ENCODE measurements around the gene LSM10. TPM values are rescaled to one million over a fixed set of nuclear protein-coding genes. Genes with fewer than 3 reads are reported as not detected.

The LSM10 gene
- total RNA-seq, 1 donor from 2014 or later: 55.3 TPM

GRCh38 chr1:36352910-36353878 lies 44.5 kb downstream of the LSM10 start:
- peaks cover 31% of the 10 kb centered on the region for H3K36me3 Mint-ChIP-seq (ENCODE audit: low read depth)
- H3K27ac Mint-ChIP-seq: no peak overlapping the region
- intact Hi-C loops (cut with micrococcal nuclease): no loop called here

GRCh38 chr1:36352125-36352909 lies 45.4 kb downstream of the LSM10 start:
- Mint-ChIP-seq H3K9me3 (no peaks in the 10 kb centered on the region), H3K27ac (peak overlapping the region; percentile 5), H3K27me3 (ENCODE audit: low read depth) (no peaks in the 10 kb centered on the region), H3K4me1 (ENCODE audit: low read depth) (peaks cover 10% of the 10 kb centered on the region), H3K36me3 (ENCODE audit: low read depth) (peaks cover 32% of the 10 kb centered on the region), H3K4me3 (ENCODE audit: low read depth) (no peak overlapping the region)
- DNase-seq (ENCODE audit: low spot score): no peak
- intact Hi-C loops (cut with micrococcal nuclease): no loop called here

More at GRCh38 chr1:36352910-36353878, 44.5 kb downstream of the LSM10 start:
- DNase-seq (ENCODE audit: low spot score): no peak
- no peaks in the 10 kb centered on the region for H3K27me3 Mint-ChIP-seq (ENCODE audit: low read depth)
- no peaks in the 10 kb centered on the region for H3K9me3 Mint-ChIP-seq
- H3K4me3 Mint-ChIP-seq (ENCODE audit: low read depth): no peak overlapping the region
- peaks cover 10% of the 10 kb centered on the region for H3K4me1 Mint-ChIP-seq (ENCODE audit: low read depth)

- H3K4me3 Mint-ChIP-seq (ENCODE audit: low read depth): no peak overlapping the region
- intact Hi-C loops (cut with micrococcal nuclease): no loop called here
- H3K27ac Mint-ChIP-seq: no peak overlapping the region
- H3K4me1 Mint-ChIP-seq (ENCODE audit: low read depth): peaks cover 10% of the 10 kb centered on the region
- H3K36me3 Mint-ChIP-seq (ENCODE audit: low read depth): peaks cover 32% of the 10 kb centered on the region
- no peaks in the 10 kb centered on the region for H3K9me3 Mint-ChIP-seq
- H3K27me3 Mint-ChIP-seq (ENCODE audit: low read depth): no peaks in the 10 kb centered on the region
- no peak for DNase-seq (ENCODE audit: low spot score)
Measured at GRCh38 chr1:36351227-36351977, 46.3 kb downstream of the LSM10 start.

- DNase-seq (ENCODE audit: low spot score): peak; percentile 18
- no peaks in the 10 kb centered on the region for H3K27me3 Mint-ChIP-seq (ENCODE audit: low read depth)
- peaks cover 29% of the 10 kb centered on the region for H3K36me3 Mint-ChIP-seq (ENCODE audit: low read depth)
- H3K4me3 Mint-ChIP-seq (ENCODE audit: low read depth): no peak overlapping the region
- H3K9me3 Mint-ChIP-seq: no peaks in the 10 kb centered on the region
- H3K27ac Mint-ChIP-seq: peak overlapping the region; percentile 20
- intact Hi-C loops (cut with micrococcal nuclease): no loop called here
- peaks cover 10% of the 10 kb centered on the region for H3K4me1 Mint-ChIP-seq (ENCODE audit: low read depth)
Measured at GRCh38 chr1:36350659-36351226, 47.0 kb downstream of the LSM10 start.

- Mint-ChIP-seq H3K4me1 (ENCODE audit: low read depth) (peaks cover 10% of the 10 kb centered on the region), H3K4me3 (ENCODE audit: low read depth) (no peak overlapping the region), H3K27me3 (ENCODE audit: low read depth) (no peaks in the 10 kb centered on the region), H3K36me3 (ENCODE audit: low read depth) (peaks cover 29% of the 10 kb centered on the region), H3K9me3 (no peaks in the 10 kb centered on the region), H3K27ac (peak overlapping the region; percentile 28)
- intact Hi-C loops (cut with micrococcal nuclease): no loop called here
- no peak for DNase-seq (ENCODE audit: low spot score)
Measured at GRCh38 chr1:36349839-36350238, 47.9 kb downstream of the LSM10 start.

GRCh38 chr1:36349241-36349671 lies 48.5 kb downstream of the LSM10 start:
- no peaks in the 10 kb centered on the region for H3K27me3 Mint-ChIP-seq (ENCODE audit: low read depth)
- peaks cover 10% of the 10 kb centered on the region for H3K4me1 Mint-ChIP-seq (ENCODE audit: low read depth)
- H3K36me3 Mint-ChIP-seq (ENCODE audit: low read depth): peaks cover 29% of the 10 kb centered on the region
- H3K4me3 Mint-ChIP-seq (ENCODE audit: low read depth): no peak overlapping the region
- no peak for DNase-seq (ENCODE audit: low spot score)
- intact Hi-C loops (cut with micrococcal nuclease): no loop called here
- no peaks in the 10 kb centered on the region for H3K9me3 Mint-ChIP-seq
- H3K27ac Mint-ChIP-seq: peak overlapping the region; percentile 28

GRCh38 chr1:36346741-36347370 lies 50.9 kb downstream of the LSM10 start:
- H3K36me3 Mint-ChIP-seq (ENCODE audit: low read depth): peaks cover 30% of the 10 kb centered on the region
- H3K4me1 Mint-ChIP-seq (ENCODE audit: low read depth): peaks cover 10% of the 10 kb centered on the region
- H3K27ac Mint-ChIP-seq: no peak overlapping the region
- intact Hi-C loops (cut with micrococcal nuclease): no loop called here
- H3K9me3 Mint-ChIP-seq: no peaks in the 10 kb centered on the region
- DNase-seq (ENCODE audit: low spot score): no peak
- H3K4me3 Mint-ChIP-seq (ENCODE audit: low read depth): no peak overlapping the region
- H3K27me3 Mint-ChIP-seq (ENCODE audit: low read depth): no peaks in the 10 kb centered on the region

GRCh38 chr1:36345353-36345752 lies 52.4 kb downstream of the LSM10 start:
- Mint-ChIP-seq H3K27me3 (ENCODE audit: low read depth) (no peaks in the 10 kb centered on the region), H3K27ac (no peak overlapping the region), H3K4me1 (ENCODE audit: low read depth) (peaks cover 2% of the 10 kb centered on the region), H3K4me3 (ENCODE audit: low read depth) (no peak overlapping the region), H3K36me3 (ENCODE audit: low read depth) (peaks cover 40% of the 10 kb centered on the region), H3K9me3 (no peaks in the 10 kb centered on the region)
- DNase-seq (ENCODE audit: low spot score): no peak
- intact Hi-C loops (cut with micrococcal nuclease): no loop called here

GRCh38 chr1:36344395-36344680 lies 53.4 kb downstream of the LSM10 start:
- H3K36me3 Mint-ChIP-seq (ENCODE audit: low read depth): peaks cover 40% of the 10 kb centered on the region
- no peak overlapping the region for H3K27ac Mint-ChIP-seq
- intact Hi-C loops (cut with micrococcal nuclease): no loop called here
- no peak for DNase-seq (ENCODE audit: low spot score)
- no peaks in the 10 kb centered on the region for H3K9me3 Mint-ChIP-seq
- H3K27me3 Mint-ChIP-seq (ENCODE audit: low read depth): no peaks in the 10 kb centered on the region
- no peak overlapping the region for H3K4me3 Mint-ChIP-seq (ENCODE audit: low read depth)
- no peaks in the 10 kb centered on the region for H3K4me1 Mint-ChIP-seq (ENCODE audit: low read depth)

- Mint-ChIP-seq H3K9me3 (no peaks in the 10 kb centered on the region), H3K4me3 (ENCODE audit: low read depth) (no peak overlapping the region), H3K27ac (no peak overlapping the region), H3K4me1 (ENCODE audit: low read depth) (peaks cover under 1% of the 10 kb centered on the region), H3K36me3 (ENCODE audit: low read depth) (peaks cover 40% of the 10 kb centered on the region), H3K27me3 (ENCODE audit: low read depth) (no peaks in the 10 kb centered on the region)
- DNase-seq (ENCODE audit: low spot score): no peak
- intact Hi-C loops (cut with micrococcal nuclease): no loop called here
Measured at GRCh38 chr1:36343651-36344394, 53.9 kb downstream of the LSM10 start.

All from activated T-helper 2 cell treated with anti-CD3 and anti-CD28 coated beads, Interferon-gamma antibody, Interleukin-2, Interleukin-4, amounts not matched to agents 10 μg/mL and 5 μg/mL and 100 μg/mL, durations not matched to agents 14 hours and 24 hours and 36 hours (primary cell).